GM18867 (cell line): Measurements from ENCODE around the gene RPTN.

Experiments used
- ATAC-seq: cut with Tn5 transposase; IDR thresholded peaks from one replicate; pipeline ENCODE4 v1.9.1; 2021; ENCODE audit warnings: mild to moderate bottlenecking, moderate library complexity; ENCODE audit not compliant: unreplicated experiment

RPTN gene

GRCh38 chr1:152159144-152159543 lies at the start of gene RPTN:
RPTN (minus strand) TSS chr1:152159228; CDS start chr1:152157889, 1,339 bp downstream.
- no peak for ATAC-seq

- ATAC-seq = no peak
Observed at GRCh38 chr1:152198982-152199381, 40.0 kb upstream of the RPTN start.

GRCh38 chr1:152197361-152197941 lies 38.4 kb upstream of the RPTN start:
- ATAC-seq = no peak

GRCh38 chr1:152191711-152192110 lies 32.7 kb upstream of the RPTN start:
- no peak for ATAC-seq

GRCh38 chr1:152191260-152191659 lies 32.2 kb upstream of the RPTN start:
- ATAC-seq = no peak

- no peak for ATAC-seq
Observed at GRCh38 chr1:152190589-152190988, 31.6 kb upstream of the RPTN start.

- ATAC-seq = no peak
Observed at GRCh38 chr1:152189657-152190442, 30.8 kb upstream of the RPTN start.

GRCh38 chr1:152188673-152189591 lies 29.9 kb upstream of the RPTN start:
- ATAC-seq = peak; percentile 53

- ATAC-seq = no peak
Observed at GRCh38 chr1:152186556-152187285, 27.7 kb upstream of the RPTN start.

- no peak for ATAC-seq
Observed at GRCh38 chr1:152185544-152186391, 26.7 kb upstream of the RPTN start.

GRCh38 chr1:152182944-152183361 lies 23.9 kb upstream of the RPTN start:
- ATAC-seq = no peak

- ATAC-seq = no peak
Observed at GRCh38 chr1:152182431-152182830, 23.4 kb upstream of the RPTN start.

- ATAC-seq = no peak
Observed at GRCh38 chr1:152179566-152179965, 20.5 kb upstream of the RPTN start.

GRCh38 chr1:152170287-152170905 lies 11.4 kb upstream of the RPTN start:
- peak; percentile 49 for ATAC-seq

GRCh38 chr1:152169366-152170025 lies 10.5 kb upstream of the RPTN start:
- no peak for ATAC-seq

- ATAC-seq = no peak
Observed at GRCh38 chr1:152168535-152168868, 9.5 kb upstream of the RPTN start.

GRCh38 chr1:152167835-152168534 lies 9.0 kb upstream of the RPTN start:
- no peak for ATAC-seq

- no peak for ATAC-seq
Observed at GRCh38 chr1:152166966-152167365, 7.9 kb upstream of the RPTN start.
